Stimulated activated CD8-positive, alpha-beta memory T cell treated with anti-CD3 and anti-CD28 coated beads, Interleukin-12 subunit alpha, Interleukin-12 subunit beta, amount 100 ng/mL, for 24 hours (primary cell): ENCODE data around the gene ATP6V1E1.

Experiments used
- DNase-seq: peaks from one replicate; pipeline ENCODE4 v3.0.0-alpha.2; 2020; ENCODE audit errors: extremely low read depth

The ATP6V1E1 gene

GRCh38 chr22:17542452-17542851 lies 86.1 kb downstream of the ATP6V1E1 start:
- no peak for DNase-seq
